Omental fat pad (tissue), 4 donors: ENCODE results near the gene CPOX. TPM values are rescaled to one million over a fixed set of nuclear protein-coding genes. Genes with fewer than 3 reads are reported as not detected.

Experiments
- ATAC-seq: fragments of 150-250 bp; one replicate; pipeline ENCODE4 v1.9.1; 2016; ENCODE audit warnings: mild to moderate bottlenecking, moderate library complexity; ENCODE audit not compliant: low FRiP score
- DNase-seq: peaks from one replicate; pipeline ENCODE4 v3.0.0-alpha.2; 2019; ENCODE audit warnings: low spot score
- total RNA-seq, 4 donors: library from RNA; depleted of rRNA; stranded (reverse); fragments of >200 nt; gene quantifications; one replicate each; pipeline ENCODE4 v1.1.0, GENCODE V29; 2016
- TF ChIP-seq, protein P1 (sequence below), 3 donors: fragments of 450-650 bp; IDR thresholded peaks; one replicate each; pipeline ENCODE4 v1.5.1; 2016 to 2017; ENCODE audit warnings: antibody characterized with exemption in 3 of 3, mild to moderate bottlenecking in 3 of 3, moderate library complexity in 2 of 3

The CPOX gene
- total RNA-seq, 4 donors from 2014 or later: 10.6 to 27.7 (median 15.1) TPM

DNA sequence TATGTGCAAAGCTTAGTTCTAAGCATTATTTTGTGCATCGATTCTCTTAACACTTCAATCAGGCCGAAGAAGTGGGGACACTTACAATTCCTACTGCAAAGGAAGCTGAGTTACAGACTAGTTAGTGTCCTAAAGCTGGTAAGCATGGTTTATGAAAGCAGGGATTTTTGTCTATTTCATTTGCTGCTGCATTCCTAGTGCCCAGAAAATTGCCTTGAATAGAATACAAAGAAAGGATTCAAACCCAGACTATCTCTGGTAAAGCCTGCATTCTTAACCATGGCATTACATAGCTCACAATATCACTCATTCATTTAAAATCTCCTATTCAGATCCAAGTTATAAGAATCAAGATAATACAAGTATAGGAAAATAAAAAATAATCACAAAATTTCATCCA lies 24.4 kb upstream of the CPOX start:
- ATAC-seq (no peak), DNase-seq (no peak)
- TF ChIP-seq, protein P1, sequence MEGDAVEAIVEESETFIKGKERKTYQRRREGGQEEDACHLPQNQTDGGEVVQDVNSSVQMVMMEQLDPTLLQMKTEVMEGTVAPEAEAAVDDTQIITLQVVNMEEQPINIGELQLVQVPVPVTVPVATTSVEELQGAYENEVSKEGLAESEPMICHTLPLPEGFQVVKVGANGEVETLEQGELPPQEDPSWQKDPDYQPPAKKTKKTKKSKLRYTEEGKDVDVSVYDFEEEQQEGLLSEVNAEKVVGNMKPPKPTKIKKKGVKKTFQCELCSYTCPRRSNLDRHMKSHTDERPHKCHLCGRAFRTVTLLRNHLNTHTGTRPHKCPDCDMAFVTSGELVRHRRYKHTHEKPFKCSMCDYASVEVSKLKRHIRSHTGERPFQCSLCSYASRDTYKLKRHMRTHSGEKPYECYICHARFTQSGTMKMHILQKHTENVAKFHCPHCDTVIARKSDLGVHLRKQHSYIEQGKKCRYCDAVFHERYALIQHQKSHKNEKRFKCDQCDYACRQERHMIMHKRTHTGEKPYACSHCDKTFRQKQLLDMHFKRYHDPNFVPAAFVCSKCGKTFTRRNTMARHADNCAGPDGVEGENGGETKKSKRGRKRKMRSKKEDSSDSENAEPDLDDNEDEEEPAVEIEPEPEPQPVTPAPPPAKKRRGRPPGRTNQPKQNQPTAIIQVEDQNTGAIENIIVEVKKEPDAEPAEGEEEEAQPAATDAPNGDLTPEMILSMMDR (IDR thresholded peaks at IDR 0.05): no peak

DNA sequence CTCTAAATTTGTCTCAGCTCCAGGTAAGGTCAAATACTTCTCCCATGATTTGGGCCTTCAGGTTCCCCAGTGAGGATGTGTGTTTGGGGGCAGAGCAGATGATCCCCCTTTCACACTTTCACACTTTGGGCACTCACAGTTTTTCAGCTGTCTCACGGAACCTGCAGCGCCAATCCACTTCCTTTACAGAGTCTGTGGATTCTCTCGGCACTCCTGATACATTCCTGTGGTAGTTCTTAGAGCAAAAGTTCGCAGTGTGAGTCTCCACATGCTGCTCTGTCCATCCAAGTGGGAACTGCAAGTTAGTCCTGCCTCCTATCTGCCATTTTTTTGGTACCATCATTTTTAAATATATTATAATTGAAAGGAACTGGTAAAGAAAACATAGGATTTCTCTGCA lies 20.2 kb upstream of the CPOX start:
- ATAC-seq: no peak
- DNase-seq: no peak
- TF ChIP-seq, protein P1 (IDR thresholded peaks at IDR 0.05): no peak

DNA sequence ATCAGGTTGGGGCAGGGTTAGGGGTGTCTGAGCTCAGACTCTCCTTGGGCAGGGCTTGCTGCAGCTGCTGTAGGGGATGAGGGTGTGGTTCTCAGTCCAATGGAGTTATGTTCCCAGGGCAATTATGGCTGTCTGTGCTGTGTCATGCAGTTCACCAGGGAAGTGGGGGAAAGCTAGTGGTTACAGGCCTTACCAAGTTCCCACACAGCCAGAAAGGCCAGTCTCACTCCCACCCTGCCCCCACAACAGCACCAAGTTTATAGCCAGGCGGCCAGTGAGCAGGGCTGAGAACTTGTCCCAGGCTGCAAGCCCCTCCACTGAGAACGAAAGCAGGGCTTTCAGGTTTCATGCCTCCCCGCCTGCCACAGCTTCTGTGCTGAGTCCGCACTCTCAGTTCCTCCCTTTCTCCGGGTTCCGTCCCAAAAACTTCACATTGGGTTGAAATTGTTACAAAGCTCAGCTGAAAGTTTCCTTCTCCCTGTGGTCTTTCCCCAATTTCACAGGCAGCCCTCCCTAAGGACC lies 19.6 kb upstream of the CPOX start:
- ATAC-seq: no peak
- TF ChIP-seq, protein P1 (IDR thresholded peaks at IDR 0.05): no peak

DNA sequence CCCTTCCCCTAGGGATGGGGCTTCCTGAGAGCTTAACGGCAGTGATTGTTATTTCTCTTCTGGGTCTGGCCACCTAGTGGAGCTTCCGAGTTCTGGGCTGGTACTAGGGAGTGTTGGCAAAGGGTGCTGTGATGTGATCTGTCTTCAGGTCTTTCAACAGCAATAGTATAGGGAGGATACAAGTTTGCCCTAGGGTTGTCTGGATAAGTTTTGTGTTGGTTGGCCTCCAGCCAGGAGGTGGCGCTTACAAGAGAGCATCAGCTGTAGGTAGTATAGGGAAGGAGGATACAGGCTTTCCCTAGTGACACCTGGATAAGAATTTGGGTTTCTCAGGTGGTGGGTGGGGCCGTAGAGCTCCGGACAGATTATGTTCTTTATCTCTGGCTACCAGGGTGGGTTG lies 19.2 kb upstream of the CPOX start:
- DNase-seq: no peak

More for the DNA sequence above, 19.6 kb upstream of the CPOX start:
- DNase-seq: no peak

DNA sequence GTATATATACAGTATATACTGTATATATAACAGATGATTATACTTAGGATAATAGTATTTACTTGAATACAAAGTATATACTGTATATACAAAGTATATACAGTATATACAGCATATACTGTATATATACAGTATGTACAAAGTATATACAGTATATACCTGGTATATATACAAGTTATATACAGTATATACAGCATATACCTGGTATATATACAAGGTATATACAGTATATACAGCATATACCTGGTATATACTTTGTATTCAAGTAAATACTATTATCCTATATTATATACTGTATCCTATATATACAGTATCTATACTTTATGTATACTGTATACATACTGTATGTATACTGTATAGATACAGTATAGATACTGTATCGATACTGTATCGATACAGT lies 14.6 kb upstream of the CPOX start:
- no peak for ATAC-seq

More for the DNA sequence above, 19.2 kb upstream of the CPOX start:
- ATAC-seq: no peak
- TF ChIP-seq, protein P1 (IDR thresholded peaks at IDR 0.05): no peak

DNA sequence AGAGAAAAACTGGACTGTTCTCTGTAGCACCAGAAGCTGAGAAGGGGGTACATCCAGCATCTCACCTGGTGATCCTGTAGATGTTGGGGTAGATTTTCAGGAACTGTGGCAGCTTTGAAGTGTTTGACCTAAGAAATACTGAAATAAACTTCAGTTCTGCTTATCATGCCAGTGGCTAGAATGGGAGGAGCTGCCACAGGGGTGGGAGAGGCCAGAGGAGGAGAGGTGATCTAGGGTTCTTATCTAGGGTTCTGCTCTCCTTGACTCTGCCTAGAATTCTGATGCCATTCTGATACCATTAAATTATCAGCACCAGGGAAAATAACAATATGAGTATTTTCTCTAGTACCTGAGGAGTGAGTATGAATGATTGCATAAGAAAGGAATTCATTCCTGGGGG lies 10.2 kb upstream of the CPOX start:
- TF ChIP-seq, protein P1 (IDR thresholded peaks at IDR 0.05): no peak
- no peak for DNase-seq
- no peak for ATAC-seq

More for the DNA sequence above, 14.6 kb upstream of the CPOX start:
- TF ChIP-seq, protein P1 (IDR thresholded peaks at IDR 0.05): no peak
- DNase-seq: no peak

DNA sequence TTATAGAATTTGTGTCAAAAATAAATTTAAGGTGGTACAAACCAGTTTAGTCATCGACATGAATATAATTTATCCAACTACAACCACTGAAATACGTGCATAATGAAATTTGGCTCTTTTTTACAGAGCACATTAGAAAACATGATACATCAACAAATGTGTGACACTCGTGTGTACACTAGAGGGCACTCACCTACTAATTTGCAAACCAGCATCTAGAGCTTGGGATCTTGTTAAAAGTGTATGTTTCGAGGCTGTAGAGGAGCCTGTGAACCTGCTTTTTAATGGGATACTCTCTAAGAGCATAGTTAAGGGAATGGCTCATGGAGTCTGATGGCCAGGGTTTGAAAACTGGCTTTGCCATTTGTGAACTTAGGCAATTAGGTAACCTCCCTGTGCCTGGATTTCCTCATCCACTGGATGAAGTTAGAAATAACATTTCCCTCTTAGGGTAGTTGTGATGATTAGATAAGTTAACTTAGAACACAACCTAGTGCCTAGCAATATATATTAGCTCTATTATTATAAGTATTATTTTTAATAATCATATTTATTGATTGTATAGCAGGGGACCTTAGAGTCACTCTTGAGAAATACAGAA lies 8.8 kb upstream of the CPOX start:
- TF ChIP-seq, protein P1 (IDR thresholded peaks at IDR 0.05): no peak
- ATAC-seq (peak; percentile 80), DNase-seq (no peak)
